Hepatic stellate cell (primary cell): ENCODE results near the gene IL15RA.
"Not testable (repeated sequence)": the region's sequence is repeated elsewhere in the genome, so short reads cannot be mapped to it uniquely, and the experiment has no call there.

ENCODE experiments used
- DNase-seq: peaks from one replicate; pipeline ENCODE4 v3.0.0; 2011; ENCODE audit warnings: low spot score

IL15RA gene

GRCh38 chr10:5921746-5922145 lies 55.6 kb downstream of the IL15RA start:
- no peak for DNase-seq

GRCh38 chr10:5919568-5919967 lies 57.8 kb downstream of the IL15RA start:
- DNase-seq = no peak

- no peak for DNase-seq
Observed at GRCh38 chr10:5918763-5919162, 58.6 kb downstream of the IL15RA start.

- no peak for DNase-seq
Observed at GRCh38 chr10:5917305-5917704, 60.0 kb downstream of the IL15RA start.

- no peak for DNase-seq
Observed at GRCh38 chr10:5915451-5915850, 61.9 kb downstream of the IL15RA start.

- DNase-seq = no peak
Observed at GRCh38 chr10:5913736-5914135, 63.6 kb downstream of the IL15RA start.

- DNase-seq = no peak
Observed at GRCh38 chr10:5911670-5912069, 65.7 kb downstream of the IL15RA start.

GRCh38 chr10:5910323-5911100 lies 66.8 kb downstream of the IL15RA start:
- no peak for DNase-seq

- not testable (repeated sequence) for DNase-seq
Observed at GRCh38 chr10:5908676-5909075, 68.7 kb downstream of the IL15RA start.

- no peak for DNase-seq
Observed at GRCh38 chr10:5906651-5907050, 70.7 kb downstream of the IL15RA start.

GRCh38 chr10:5905854-5906507 lies 71.4 kb downstream of the IL15RA start:
- peak; percentile 18 for DNase-seq

- DNase-seq = no peak
Observed at GRCh38 chr10:5904227-5904626, 73.1 kb downstream of the IL15RA start.

- DNase-seq = no peak
Observed at GRCh38 chr10:5903563-5903962, 73.8 kb downstream of the IL15RA start.

GRCh38 chr10:5902511-5903274 lies 74.7 kb downstream of the IL15RA start:
- no peak for DNase-seq
